MM.1S (cell line): ENCODE results near the gene GH2.
"Not testable (repeated sequence)": the region's sequence is repeated elsewhere in the genome, so short reads cannot be mapped to it uniquely, and the experiment has no call there.

Experiments
- DNase-seq: peaks from one replicate; pipeline ENCODE4 v3.0.0-alpha.2; 2015
- H2AFZ ChIP-seq: fragments of 300-600 bp; sonication (generic); 2 replicates; pipeline ENCODE4 v1.6.0; 2016; ENCODE audit warnings: antibody characterized with exemption, low read length
- H3F3A ChIP-seq: fragments of 300-600 bp; sonication (generic); 2 replicates; pipeline ENCODE4 v1.6.1; 2016; ENCODE audit warnings: mild to moderate bottlenecking, antibody characterized with exemption, low read length, moderate library complexity, mixed read lengths; ENCODE audit not compliant: insufficient read depth
- H3K27ac ChIP-seq: fragments of 300-600 bp; sonication (generic); 2 replicates; pipeline ENCODE4 v1.5.1; 2016; ENCODE audit warnings: mild to moderate bottlenecking, low read length
- H3K27me3 ChIP-seq: fragments of 300-600 bp; sonication (generic); replicated peaks from 2 replicates; pipeline ENCODE4 v1.6.0; 2016; ENCODE audit warnings: low read length; ENCODE audit not compliant: insufficient read depth
- H3K36me3 ChIP-seq: fragments of 300-600 bp; sonication (generic); replicated peaks from 2 replicates; pipeline ENCODE4 v1.6.1; 2016; ENCODE audit warnings: mild to moderate bottlenecking, low read length, mixed read lengths; ENCODE audit not compliant: insufficient read depth
- H3K4me1 ChIP-seq: fragments of 300-600 bp; sonication (generic); 2 replicates; pipeline ENCODE4 v1.6.1; 2016; ENCODE audit warnings: low read length, mixed read lengths
- H3K4me2 ChIP-seq: fragments of 300-600 bp; sonication (generic); 2 replicates; pipeline ENCODE4 v1.6.0; 2016; ENCODE audit warnings: low read depth, low read length
- H3K4me3 ChIP-seq: fragments of 300-600 bp; sonication (generic); 2 replicates; pipeline ENCODE4 v1.5.1; 2016; ENCODE audit warnings: low read length, mixed read lengths
- H3K79me2 ChIP-seq: fragments of 300-600 bp; sonication (generic); 2 replicates; pipeline ENCODE4 v1.6.1; 2016; ENCODE audit warnings: mixed run types, low read length, mixed read lengths
- H3K9ac ChIP-seq: fragments of 300-600 bp; sonication (generic); 2 replicates; pipeline ENCODE4 v1.6.1; 2016; ENCODE audit warnings: low read length, mixed read lengths
- H3K9me2 ChIP-seq: fragments of 300-600 bp; sonication (generic); replicated peaks from 2 replicates; pipeline ENCODE4 v1.6.1; 2016; ENCODE audit warnings: mild to moderate bottlenecking, low read length, mixed read lengths; ENCODE audit not compliant: insufficient read depth
- H3K9me3 ChIP-seq: fragments of 300-600 bp; sonication (generic); replicated peaks from 2 replicates; pipeline ENCODE4 v1.6.1; 2016; ENCODE audit warnings: mild to moderate bottlenecking, low read length, mixed read lengths; ENCODE audit not compliant: insufficient read depth
- H4K20me1 ChIP-seq: fragments of 300-600 bp; sonication (generic); 2 replicates; pipeline ENCODE4 v1.6.1; 2016; ENCODE audit warnings: mild to moderate bottlenecking, low read length, moderate library complexity, mixed read lengths; ENCODE audit not compliant: insufficient read depth
- CTCF ChIP-seq: fragments of 300-600 bp; sonication (generic); IDR thresholded peaks from 2 replicates; pipeline ENCODE4 v1.5.1; 2016; ENCODE audit warnings: antibody characterized with exemption, low read length, mixed read lengths
- EZH2 ChIP-seq: fragments of 300-600 bp; sonication (generic); optimal IDR thresholded peaks from 2 replicates; pipeline ENCODE3; 2017; ENCODE audit warnings: low read depth, mild to moderate bottlenecking, antibody characterized with exemption, low read length, mixed read lengths
- EZH2phosphoT487 ChIP-seq: fragments of 300-600 bp; sonication (generic); IDR thresholded peaks from 2 replicates; pipeline ENCODE4 v1.6.1; 2018; ENCODE audit warnings: antibody characterized with exemption, low read length

The GH2 gene

DNA sequence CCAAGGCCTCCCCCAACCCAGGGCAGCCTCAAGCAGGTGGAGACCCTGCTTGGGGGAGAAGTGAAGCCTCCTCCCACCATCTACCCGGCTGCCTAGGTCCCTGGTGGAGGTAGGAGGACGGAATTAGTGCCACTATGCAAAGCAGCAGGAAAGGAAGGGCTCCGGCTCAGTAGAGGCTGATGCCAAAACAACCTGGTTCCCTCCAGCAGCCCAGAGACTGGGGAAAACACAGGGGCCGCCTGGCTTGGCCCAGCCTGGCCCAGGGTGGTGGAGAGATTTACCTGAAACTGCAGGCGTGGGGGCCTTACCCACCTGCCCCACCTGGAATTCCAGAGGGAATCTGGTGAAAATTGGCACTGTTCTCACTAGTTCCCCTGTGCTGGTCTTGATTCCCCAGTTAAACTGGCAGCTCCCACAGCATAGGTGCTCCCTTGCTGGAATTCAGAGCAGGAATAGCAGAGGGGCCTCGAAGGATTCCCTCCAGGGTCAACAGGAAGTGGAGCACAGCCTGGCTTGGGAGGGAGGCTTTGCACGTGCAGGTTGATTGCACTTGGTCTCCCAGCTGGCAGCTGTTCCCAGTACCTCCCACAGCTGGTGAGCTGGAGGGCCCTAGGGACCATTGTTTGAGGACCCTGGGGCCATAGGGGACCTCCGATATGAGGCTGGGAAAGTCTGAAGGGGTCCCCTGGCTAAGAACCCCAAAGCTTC is 45.9 kb upstream of the GH2 start:
- TF ChIP-seq EZH2 (no peak), CTCF (no peak), EZH2phosphoT487 (no peak)
- no peak for DNase-seq
- H4K20me1 ChIP-seq: no peaks in the 10 kb centered on the region
- no peaks in the 10 kb centered on the region for H3K9me2 ChIP-seq
- H3K4me1 ChIP-seq: peaks cover 4% of the 10 kb centered on the region; the same call in 1 of the 2 replicates
- H3F3A ChIP-seq: no peaks in the 10 kb centered on the region
- H3K27ac ChIP-seq: no peak overlapping the region
- H3K4me2 ChIP-seq: no peak overlapping the region
- H3K4me3 ChIP-seq: no peak overlapping the region
- no peak overlapping the region for H2AFZ ChIP-seq
- no peaks in the 10 kb centered on the region for H3K79me2 ChIP-seq
- no peak overlapping the region for H3K9ac ChIP-seq
- H3K36me3 ChIP-seq: no peaks in the 10 kb centered on the region
- no peaks in the 10 kb centered on the region for H3K27me3 ChIP-seq
- no peaks in the 10 kb centered on the region for H3K9me3 ChIP-seq

- H3K27me3 ChIP-seq: no peaks in the 10 kb centered on the region
- H3K4me1 ChIP-seq: no peaks in the 10 kb centered on the region
- no peak overlapping the region for H3K4me3 ChIP-seq
- no peaks in the 10 kb centered on the region for H3K9me3 ChIP-seq
- TF ChIP-seq CTCF (no peak), EZH2phosphoT487 (no peak), EZH2 (no peak)
- H3K79me2 ChIP-seq: no peaks in the 10 kb centered on the region
- no peaks in the 10 kb centered on the region for H4K20me1 ChIP-seq
- no peak for DNase-seq
- H2AFZ ChIP-seq: no peak overlapping the region
- no peak overlapping the region for H3K27ac ChIP-seq
- H3K36me3 ChIP-seq: no peaks in the 10 kb centered on the region
- no peak overlapping the region for H3K4me2 ChIP-seq
- H3F3A ChIP-seq: no peaks in the 10 kb centered on the region
- H3K9me2 ChIP-seq: no peaks in the 10 kb centered on the region
- no peak overlapping the region for H3K9ac ChIP-seq
Observed at GRCh38 chr17:63926164-63926563, 44.4 kb upstream of the GH2 start.

GRCh38 chr17:63925615-63926014 is 43.9 kb upstream of the GH2 start:
- no peaks in the 10 kb centered on the region for H3K36me3 ChIP-seq
- no peak overlapping the region for H3K9ac ChIP-seq
- H3K4me1 ChIP-seq: no peaks in the 10 kb centered on the region
- H3K9me2 ChIP-seq: no peaks in the 10 kb centered on the region
- TF ChIP-seq EZH2phosphoT487: no peak
- DNase-seq: no peak
- H3K27ac ChIP-seq: no peak overlapping the region
- H3K4me3 ChIP-seq: no peak overlapping the region
- no peaks in the 10 kb centered on the region for H3K27me3 ChIP-seq
- H2AFZ ChIP-seq: no peak overlapping the region
- no peaks in the 10 kb centered on the region for H3K9me3 ChIP-seq
- no peaks in the 10 kb centered on the region for H3F3A ChIP-seq
- H3K4me2 ChIP-seq: no peak overlapping the region
- H3K79me2 ChIP-seq: no peaks in the 10 kb centered on the region
- no peaks in the 10 kb centered on the region for H4K20me1 ChIP-seq

DNA sequence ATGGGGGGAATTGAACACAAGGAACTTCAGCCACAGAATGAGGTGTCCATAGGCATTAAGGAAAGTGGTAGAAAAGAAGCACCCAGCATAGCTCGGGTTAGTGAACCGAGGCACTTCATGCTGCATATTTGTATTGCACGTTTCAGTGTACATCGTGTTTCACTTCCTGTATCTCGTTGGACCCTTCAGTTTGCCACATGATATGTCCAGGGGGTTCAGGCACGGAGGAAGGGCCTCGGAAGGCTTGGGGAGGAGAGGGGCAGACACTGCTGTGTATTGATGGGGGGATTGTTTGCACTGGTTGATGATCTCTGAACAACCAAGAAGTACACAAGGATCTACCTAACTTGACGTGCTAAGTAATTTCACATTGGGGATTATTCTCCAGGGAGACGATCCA is 40.7 kb upstream of the GH2 start:
- not testable (repeated sequence) for H3K27ac ChIP-seq, H3F3A ChIP-seq, H3K4me3 ChIP-seq, H3K4me2 ChIP-seq, H3K79me2 ChIP-seq, H3K36me3 ChIP-seq, H2AFZ ChIP-seq, H3K9me2 ChIP-seq, H3K9ac ChIP-seq, H4K20me1 ChIP-seq, H3K4me1 ChIP-seq, H3K9me3 ChIP-seq, H3K27me3 ChIP-seq, DNase-seq

GRCh38 chr17:63920779-63921178 is 39.0 kb upstream of the GH2 start:
- not testable (repeated sequence) for H4K20me1 ChIP-seq, H3K27me3 ChIP-seq, H3K27ac ChIP-seq, H3K9ac ChIP-seq, H3K9me3 ChIP-seq, H3K4me2 ChIP-seq, H3K4me3 ChIP-seq, H3K4me1 ChIP-seq, H3K79me2 ChIP-seq, DNase-seq, H3K9me2 ChIP-seq, H3F3A ChIP-seq, H3K36me3 ChIP-seq, H2AFZ ChIP-seq

GRCh38 chr17:63920050-63920449 is 38.3 kb upstream of the GH2 start:
- H3K27me3 ChIP-seq, H3K27ac ChIP-seq, H3K79me2 ChIP-seq, H3K4me3 ChIP-seq, H3K9me2 ChIP-seq, H2AFZ ChIP-seq, H3F3A ChIP-seq, H3K9ac ChIP-seq, H3K9me3 ChIP-seq, H4K20me1 ChIP-seq, DNase-seq, H3K4me2 ChIP-seq, H3K36me3 ChIP-seq, H3K4me1 ChIP-seq: not testable (repeated sequence)
